ENCODE data around the gene NANOS2.

Gene NANOS2

DNA sequence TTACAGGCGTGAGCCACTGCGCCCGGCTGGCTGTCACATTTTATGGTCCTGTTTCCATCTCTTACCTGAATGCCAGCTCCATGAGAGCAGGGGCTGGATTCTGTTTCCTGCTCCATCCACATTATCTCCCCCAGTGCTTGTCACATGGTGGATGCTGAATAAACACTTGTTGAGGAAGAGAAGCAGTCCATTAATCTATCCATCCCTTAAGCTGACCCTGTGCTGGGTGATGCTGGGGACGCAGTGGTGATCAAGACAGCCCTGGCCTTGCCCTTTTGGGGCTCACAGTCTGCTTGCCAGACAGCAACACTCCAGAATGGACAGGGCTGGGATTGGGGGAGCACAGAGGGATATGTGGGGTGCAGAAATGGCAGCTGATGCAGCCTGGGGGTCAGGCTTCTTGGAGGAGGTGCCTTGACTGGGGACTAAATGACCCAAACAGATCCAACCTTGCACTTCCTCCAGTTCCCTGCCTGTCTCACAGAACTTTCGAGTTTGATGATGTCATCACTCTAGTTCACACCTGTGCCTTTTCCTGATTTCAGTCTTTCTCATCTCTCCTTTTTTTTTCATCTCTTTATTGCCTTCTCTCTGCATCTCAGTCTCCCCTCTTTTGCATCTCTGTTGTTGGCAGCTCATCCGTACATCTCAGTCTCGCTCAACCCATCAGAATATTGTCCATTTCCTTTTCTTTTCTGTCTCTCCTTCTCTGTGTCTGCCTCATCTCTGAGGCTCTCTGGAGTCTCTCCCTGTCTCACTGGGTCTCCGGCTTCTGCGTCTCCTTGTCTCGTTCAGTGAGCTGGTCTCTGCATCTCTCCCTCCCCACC, 33.3 kb downstream of the NANOS2 start:
- Histone ChIP-seq H3K4me3 (ENCODE audit: low read depth in 1 of 2, low read length in 1 of 2) (no peak overlapping the region), H3K9me3 (no peaks in the 10 kb centered on the region), H3K4me1 (ENCODE audit: control insufficient read depth in 1 of 2, insufficient read depth in 1 of 2, low read depth in 1 of 2, low read length in 1 of 2) (peaks cover 21 to 35% of the 10 kb centered on the region in 2 experiments), H3K36me3 (peaks cover 3% of the 10 kb centered on the region), H3K27ac (no peak overlapping the region), H3K27me3 (peaks cover 66% of the 10 kb centered on the region)
- TF ChIP-seq, protein P1, sequence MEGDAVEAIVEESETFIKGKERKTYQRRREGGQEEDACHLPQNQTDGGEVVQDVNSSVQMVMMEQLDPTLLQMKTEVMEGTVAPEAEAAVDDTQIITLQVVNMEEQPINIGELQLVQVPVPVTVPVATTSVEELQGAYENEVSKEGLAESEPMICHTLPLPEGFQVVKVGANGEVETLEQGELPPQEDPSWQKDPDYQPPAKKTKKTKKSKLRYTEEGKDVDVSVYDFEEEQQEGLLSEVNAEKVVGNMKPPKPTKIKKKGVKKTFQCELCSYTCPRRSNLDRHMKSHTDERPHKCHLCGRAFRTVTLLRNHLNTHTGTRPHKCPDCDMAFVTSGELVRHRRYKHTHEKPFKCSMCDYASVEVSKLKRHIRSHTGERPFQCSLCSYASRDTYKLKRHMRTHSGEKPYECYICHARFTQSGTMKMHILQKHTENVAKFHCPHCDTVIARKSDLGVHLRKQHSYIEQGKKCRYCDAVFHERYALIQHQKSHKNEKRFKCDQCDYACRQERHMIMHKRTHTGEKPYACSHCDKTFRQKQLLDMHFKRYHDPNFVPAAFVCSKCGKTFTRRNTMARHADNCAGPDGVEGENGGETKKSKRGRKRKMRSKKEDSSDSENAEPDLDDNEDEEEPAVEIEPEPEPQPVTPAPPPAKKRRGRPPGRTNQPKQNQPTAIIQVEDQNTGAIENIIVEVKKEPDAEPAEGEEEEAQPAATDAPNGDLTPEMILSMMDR (IDR thresholded peaks at IDR 0.05): no peak

DNA sequence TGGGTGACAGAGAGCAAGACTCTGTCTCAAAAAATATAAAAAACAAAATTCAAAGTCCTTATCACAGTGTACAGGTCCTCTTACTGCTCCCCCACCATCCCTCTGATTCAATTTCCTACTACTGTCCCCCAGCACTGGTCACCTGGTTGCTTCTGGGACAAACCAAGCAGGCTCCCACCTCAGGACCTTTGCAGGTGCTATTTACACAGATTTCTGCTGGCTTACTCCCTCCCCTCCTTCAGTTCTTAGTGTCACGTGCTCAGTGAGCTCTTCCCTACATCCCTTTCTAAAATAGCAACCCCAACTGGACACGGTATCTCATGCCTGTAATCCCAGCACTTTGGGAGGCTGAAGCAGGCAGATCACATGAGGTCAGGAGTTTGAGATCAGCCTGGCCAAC, 34.6 kb downstream of the NANOS2 start:
- TF ChIP-seq, protein P1 (IDR thresholded peaks at IDR 0.05): no peak
- peaks cover 3% of the 10 kb centered on the region for H3K36me3 ChIP-seq
- H3K4me1 ChIP-seq (ENCODE audit: control insufficient read depth in 1 of 2, insufficient read depth in 1 of 2, low read depth in 1 of 2, low read length in 1 of 2): peaks cover 15 to 24% of the 10 kb centered on the region in 2 experiments
- H3K4me3 ChIP-seq (ENCODE audit: low read depth in 1 of 2, low read length in 1 of 2): no peak overlapping the region
- H3K27me3 ChIP-seq: peaks cover 80% of the 10 kb centered on the region
- no peaks in the 10 kb centered on the region for H3K9me3 ChIP-seq
- no peak overlapping the region for H3K27ac ChIP-seq

DNA sequence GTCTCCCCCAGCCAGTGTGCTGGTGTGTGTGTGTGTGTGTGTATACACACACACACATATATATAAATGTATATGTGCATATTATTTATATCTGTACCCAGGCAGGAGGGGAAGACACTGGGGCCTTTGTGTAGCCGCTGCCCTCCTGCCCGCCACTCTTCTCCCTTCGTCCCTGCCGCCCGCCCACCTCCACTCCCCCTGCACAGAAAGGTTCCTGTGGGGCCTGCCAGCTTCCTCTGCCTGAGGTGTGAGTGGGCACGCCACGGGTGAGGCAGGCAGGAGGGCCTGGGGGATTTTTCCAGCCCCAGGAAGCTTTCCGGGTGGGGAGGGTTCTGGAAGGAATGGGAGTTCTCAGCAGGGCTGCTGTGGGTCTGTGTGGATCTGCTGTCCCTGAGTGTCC, 35.5 kb downstream of the NANOS2 start:
- TF ChIP-seq, protein P1 (IDR thresholded peaks at IDR 0.05): no peak
- H3K9me3 ChIP-seq: no peaks in the 10 kb centered on the region
- no peak overlapping the region for H3K27ac ChIP-seq
- H3K4me1 ChIP-seq (ENCODE audit: control insufficient read depth in 1 of 2, insufficient read depth in 1 of 2, low read depth in 1 of 2, low read length in 1 of 2): peaks cover 12 to 15% of the 10 kb centered on the region in 2 experiments
- H3K27me3 ChIP-seq: peaks cover 89% of the 10 kb centered on the region
- no peak overlapping the region for H3K4me3 ChIP-seq (ENCODE audit: low read depth in 1 of 2, low read length in 1 of 2)
- H3K36me3 ChIP-seq: peaks cover under 1% of the 10 kb centered on the region

DNA sequence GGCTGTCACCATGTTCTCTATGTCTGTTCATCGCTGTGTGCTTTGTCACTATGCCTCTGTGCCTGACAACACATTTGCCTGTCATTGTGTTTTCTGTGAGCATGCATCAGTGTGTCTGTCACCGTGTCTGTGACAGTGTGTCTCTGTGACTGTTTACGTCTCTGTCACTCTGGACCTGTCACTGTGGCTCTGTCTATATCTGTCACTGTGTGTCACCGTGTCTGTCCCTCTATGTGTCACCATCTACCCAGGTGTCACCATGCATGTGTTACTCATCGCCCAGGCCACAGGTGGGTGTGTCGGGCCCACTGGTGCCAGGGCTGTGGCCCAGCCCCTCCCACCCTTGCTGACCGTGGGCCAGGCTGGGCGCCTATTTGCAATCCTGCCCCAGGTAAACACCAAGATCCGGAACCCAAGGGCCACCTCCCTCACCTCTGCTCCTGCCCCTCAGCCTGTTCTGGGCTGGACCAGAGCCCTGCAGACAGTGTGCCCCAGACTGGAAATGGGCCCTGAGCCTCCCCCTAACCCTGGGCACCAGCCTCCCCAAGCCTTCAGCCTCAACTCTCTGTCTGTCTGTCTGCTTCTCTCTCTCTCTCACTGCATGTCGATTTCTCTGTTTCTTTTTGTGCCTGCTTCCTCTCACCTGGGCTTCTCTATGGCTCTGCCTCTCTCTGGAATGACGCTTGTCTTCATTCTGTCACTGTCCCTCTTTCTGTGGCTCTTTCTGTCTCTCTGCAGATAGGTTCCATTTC, 36.4 kb downstream of the NANOS2 start:
- TF ChIP-seq, protein P1 (IDR thresholded peaks at IDR 0.05): no peak
- Histone ChIP-seq H3K9me3 (no peaks in the 10 kb centered on the region), H3K4me3 (ENCODE audit: low read depth in 1 of 2, low read length in 1 of 2) (no peak overlapping the region), H3K27me3 (peaks cover 95% of the 10 kb centered on the region), H3K4me1 (ENCODE audit: control insufficient read depth in 1 of 2, insufficient read depth in 1 of 2, low read depth in 1 of 2, low read length in 1 of 2) (peaks cover 7% of the 10 kb centered on the region in 2 experiments), H3K36me3 (no peaks in the 10 kb centered on the region), H3K27ac (no peak overlapping the region)

DNA sequence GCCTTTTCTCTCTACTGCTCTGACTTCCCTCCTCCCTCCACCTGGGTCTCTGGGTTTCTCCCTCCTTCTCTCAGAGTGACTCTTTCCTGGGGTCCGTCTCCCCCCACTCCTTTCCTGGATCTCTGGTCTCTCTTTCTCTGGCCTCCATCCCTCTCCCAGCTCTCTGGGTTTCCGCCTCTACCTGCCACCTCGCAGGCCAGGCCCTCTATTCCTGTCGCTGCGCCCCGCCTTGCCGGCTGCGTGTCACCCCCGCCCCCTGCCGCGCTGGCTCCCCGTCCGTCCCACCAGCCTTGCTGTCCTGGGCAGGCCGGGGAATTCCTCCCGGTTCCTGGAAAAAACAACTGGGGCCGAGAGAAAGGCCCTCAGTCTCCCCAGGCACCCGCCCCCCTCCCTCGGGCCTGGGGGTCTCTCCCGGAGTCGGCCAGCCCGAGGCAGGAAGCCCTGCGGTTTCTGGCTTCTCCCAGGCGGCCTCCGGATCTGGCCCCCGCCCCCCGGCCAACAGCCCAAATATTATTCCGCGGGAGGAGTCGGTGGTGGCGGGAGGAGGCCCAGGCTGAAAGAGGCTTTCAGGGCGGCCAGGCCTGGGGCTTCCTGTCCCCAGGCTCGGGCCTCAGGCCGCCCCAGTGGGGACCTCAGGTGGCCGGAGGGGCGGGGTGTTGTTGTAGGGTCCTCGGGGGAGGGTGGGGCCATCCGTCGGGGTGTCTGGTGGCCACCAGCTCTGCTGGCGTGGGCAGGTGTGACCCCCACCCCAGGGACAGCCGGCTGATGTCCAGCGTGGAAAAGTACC, 38.0 kb downstream of the NANOS2 start:
- TF ChIP-seq, protein P1 (IDR thresholded peaks at IDR 0.05): no peak
- Histone ChIP-seq H3K4me1 (ENCODE audit: control insufficient read depth in 1 of 2, insufficient read depth in 1 of 2, low read depth in 1 of 2, low read length in 1 of 2) (no peaks in the 10 kb centered on the region), H3K9me3 (no peaks in the 10 kb centered on the region), H3K27ac (no peak overlapping the region), H3K27me3 (peaks cover 93% of the 10 kb centered on the region), H3K36me3 (no peaks in the 10 kb centered on the region), H3K4me3 (ENCODE audit: low read depth in 1 of 2, low read length in 1 of 2) (no peak overlapping the region)
